Ovary (tissue), 3 donors: Measurements from ENCODE around the gene NRXN3.

Experiments used
- CTCF ChIP-seq, 3 donors: fragments of 450-650 bp in 2 of 3; fragments of 200-600 bp in 1 of 3; IDR thresholded peaks; one replicate each; pipeline versions ENCODE4 v1.5.1 to v1.8.0; 2016 to 2022; ENCODE audit warnings: antibody characterized with exemption in 3 of 3, mild to moderate bottlenecking in 1 of 3
- POLR2A ChIP-seq: fragments of 450-650 bp; IDR thresholded peaks from one replicate; pipeline ENCODE4 v1.6.1; 2017; ENCODE audit warnings: antibody characterized with exemption, mild to moderate bottlenecking, moderate library complexity
- donor health status: DM: no; HTN: no; CAD: no.

- TF ChIP-seq POLR2A (no peak), CTCF (IDR thresholded peaks at IDR 0.05) (no peak)
These were observed 1555.0 kb downstream of the NRXN3 start for GRCh38 chr14:79724934-79725717.
